CD14-positive monocyte (primary cell): ENCODE measurements around the gene CXorf58. TPM values are rescaled to one million over a fixed set of nuclear protein-coding genes. Genes with fewer than 3 reads are reported as not detected.

Experiments used
- DNase-seq, 3 donors: peaks; one replicate each; pipeline ENCODE4 v3.0.0-alpha.2; 2011 to 2022
- H2AFZ ChIP-seq: 2 replicates; pipeline ENCODE4 v1.6.0; 2012; ENCODE audit warnings: mild to moderate bottlenecking, low read depth, low read length, inconsistent platforms; ENCODE audit not compliant: insufficient read depth, poor library complexity, severe bottlenecking
- H3K27ac ChIP-seq, 2 donors: 1 replicate in 1 of 2; 2 replicates in 1 of 2; pipeline ENCODE4 v1.5.1; 2012 to 2013; ENCODE audit warnings: low read length in 2 of 2, control low read depth in 1 of 2, inconsistent platforms in 1 of 2, low read depth in 1 of 2, mild to moderate bottlenecking in 1 of 2
- H3K27me3 ChIP-seq, 2 donors: one replicate each; pipeline versions ENCODE4 v1.6.0 to v1.6.1; 2011 to 2013; ENCODE audit warnings: low read length in 2 of 2; ENCODE audit not compliant: control insufficient read depth in 2 of 2, insufficient read depth in 2 of 2
- H3K36me3 ChIP-seq, 2 donors: replicated peaks in 1 of 2; 1 replicate in 1 of 2; 2 replicates in 1 of 2; pipeline versions ENCODE4 v1.5.1 to v1.6.1; 2012 to 2013; ENCODE audit warnings: low read length in 2 of 2, control low read depth in 1 of 2, inconsistent platforms in 1 of 2, mild to moderate bottlenecking in 1 of 2; ENCODE audit not compliant: insufficient read depth in 2 of 2, control insufficient read depth in 1 of 2
- H3K4me1 ChIP-seq, 2 donors: 1 replicate in 1 of 2; 2 replicates in 1 of 2; pipeline versions ENCODE4 v1.5.1 to v1.6.1; 2012 to 2013; ENCODE audit warnings: low read length in 2 of 2, control low read depth in 1 of 2, inconsistent platforms in 1 of 2, mild to moderate bottlenecking in 1 of 2, moderate library complexity in 1 of 2; ENCODE audit not compliant: insufficient read depth in 2 of 2, control insufficient read depth in 1 of 2
- H3K4me2 ChIP-seq: replicated peaks from 2 replicates; pipeline ENCODE3; 2012; ENCODE audit warnings: low read length, moderate library complexity, mild to moderate bottlenecking; ENCODE audit not compliant: poor library complexity, severe bottlenecking; ENCODE audit errors: extremely low read depth
- H3K4me3 ChIP-seq, 3 experiments: fragments of 200-600 bp in 1 of 3; sonication (generic) in 1 of 3; replicated peaks in 1 of 3; 1 replicate in 2 of 3; 2 replicates in 1 of 3; pipeline ENCODE4 v1.5.1; 2011 to 2013; ENCODE audit warnings: low read length in 3 of 3, mild to moderate bottlenecking in 3 of 3, control low read depth in 2 of 3, low read depth in 2 of 3, inconsistent platforms in 1 of 3, moderate library complexity in 1 of 3
- H3K79me2 ChIP-seq: 2 replicates; pipeline ENCODE4 v1.6.0; 2012; ENCODE audit warnings: mild to moderate bottlenecking, control low read depth, inconsistent platforms, low read length, moderate library complexity; ENCODE audit not compliant: insufficient read depth
- H3K9ac ChIP-seq: 2 replicates; pipeline ENCODE4 v1.6.0; 2017; ENCODE audit warnings: low read length, mild to moderate bottlenecking; ENCODE audit not compliant: insufficient read depth, poor library complexity, severe bottlenecking
- H3K9me3 ChIP-seq, 2 donors: replicated peaks in 1 of 2; 1 replicate in 1 of 2; 2 replicates in 1 of 2; pipeline versions ENCODE4 v1.5.1 to v1.6.1; 2012 to 2013; ENCODE audit warnings: low read length in 2 of 2, control low read depth in 1 of 2; ENCODE audit not compliant: control insufficient read depth in 1 of 2, insufficient read depth in 1 of 2
- H4K20me1 ChIP-seq: 2 replicates; pipeline ENCODE4 v1.6.0; 2012; ENCODE audit warnings: mild to moderate bottlenecking, low read length, control low read depth, moderate library complexity; ENCODE audit not compliant: insufficient read depth
- H3K27ac Mint-ChIP-seq, 7 donors: one replicate each; pipeline ENCODE4 v1.8.0; 2020; ENCODE audit warnings: mild to moderate bottlenecking in 7 of 7, mixed read lengths in 7 of 7, moderate library complexity in 6 of 7, inconsistent platforms in 2 of 7
- H3K27me3 Mint-ChIP-seq, 3 donors: one replicate each; pipeline ENCODE4 v1.8.0; 2021 to 2022; ENCODE audit warnings: low read depth in 3 of 3, mild to moderate bottlenecking in 3 of 3, mixed read lengths in 3 of 3, moderate library complexity in 3 of 3, inconsistent platforms in 1 of 3
- H3K36me3 Mint-ChIP-seq, 2 donors: one replicate each; pipeline ENCODE4 v1.8.0; 2020; ENCODE audit warnings: mixed read lengths in 2 of 2, inconsistent platforms in 1 of 2, mild to moderate bottlenecking in 1 of 2
- H3K4me1 Mint-ChIP-seq: one replicate; pipeline ENCODE4 v1.8.0; 2020; ENCODE audit warnings: mild to moderate bottlenecking, mixed read lengths
- H3K4me3 Mint-ChIP-seq, 2 donors: one replicate each; pipeline ENCODE4 v1.8.0; 2020; ENCODE audit warnings: mild to moderate bottlenecking in 2 of 2, mixed read lengths in 2 of 2, moderate library complexity in 1 of 2
- H3K9me3 Mint-ChIP-seq, 7 donors: one replicate each; pipeline ENCODE4 v1.8.0; 2020 to 2022; ENCODE audit warnings: mixed read lengths in 7 of 7, mild to moderate bottlenecking in 6 of 7, moderate library complexity in 6 of 7, inconsistent platforms in 2 of 7
- CTCF ChIP-seq: fragments of 200-600 bp; IDR thresholded peaks from one replicate; pipeline ENCODE4 v1.8.0; 2022; ENCODE audit warnings: antibody characterized with exemption, mild to moderate bottlenecking
- WGBS: methylation state at CpG from one replicate; pipeline ENCODE4 v1.1.5; 2013; ENCODE audit warnings: missing lambda C conversion rate; ENCODE audit not compliant: insufficient coverage; 5-methylcytosine and 5-hydroxymethylcytosine counted together
- intact Hi-C, 2 donors: fragments of 100-400 bp; cut with micrococcal nuclease; formaldehyde crosslinking; loops; one replicate each; pipeline versions ENCODE4 v1.15.0 to v1.15.1; 2023
- polyA plus RNA-seq, 3 donors: library from polyadenylated mRNA; depleted of rRNA in 1 of 3; unstranded in 2 of 3; stranded (reverse) in 1 of 3; fragments of 300-500 nt in 2 of 3; fragments of >200 nt in 1 of 3; fragmentation: Illumina TruSeq in 2 of 3; gene quantifications; 1 replicate in 2 of 3; 2 replicates in 1 of 3; pipeline ENCODE4 v1.2.3, GENCODE V29; 2012 to 2021

Gene CXorf58
- polyA plus RNA-seq, 3 donors, result not detected

GRCh38 chrX:23871905-23872546, 35.8 kb upstream of the CXorf58 start:
- Histone ChIP-seq H3K4me3 (peak overlapping the region in 1 of 3 experiments; percentile 39), H3K4me1 (peaks cover 11 to 13% of the 10 kb centered on the region in 2 donors), H4K20me1 (no peaks in the 10 kb centered on the region), H3K36me3 (no peaks in the 10 kb centered on the region), H3K9me3 (no peaks in the 10 kb centered on the region), H3K27ac (peak overlapping the region; percentile 71 to 76), H3K4me2 (peak overlapping the region; percentile 46), H3K27me3 (no peaks in the 10 kb centered on the region), H2AFZ (peak overlapping the region; percentile 56), H3K9ac (no peak overlapping the region), H3K79me2 (no peaks in the 10 kb centered on the region)
- no peak for TF ChIP-seq CTCF
- peak overlapping the region; percentile 92 to 96 (median 95) for H3K27ac Mint-ChIP-seq
- DNase-seq, result peak; percentile 68 to 78 (median 78)
- H3K4me3 Mint-ChIP-seq, result peak overlapping the region; percentile 56 to 83
- peaks cover 0 to 8% (median 0%) of the 10 kb centered on the region in 3 donors for H3K27me3 Mint-ChIP-seq
- intact Hi-C loops, result no loop called here
- H3K9me3 Mint-ChIP-seq, result peaks cover 0 to 2% (median 0%) of the 10 kb centered on the region in 7 donors
- WGBS, result no CpG with 5 or more reads among the region's 4 CpGs
- peaks cover 11% of the 10 kb centered on the region for H3K4me1 Mint-ChIP-seq
- H3K36me3 Mint-ChIP-seq, result peaks cover 0 to 1% of the 10 kb centered on the region in 2 donors

DNA sequence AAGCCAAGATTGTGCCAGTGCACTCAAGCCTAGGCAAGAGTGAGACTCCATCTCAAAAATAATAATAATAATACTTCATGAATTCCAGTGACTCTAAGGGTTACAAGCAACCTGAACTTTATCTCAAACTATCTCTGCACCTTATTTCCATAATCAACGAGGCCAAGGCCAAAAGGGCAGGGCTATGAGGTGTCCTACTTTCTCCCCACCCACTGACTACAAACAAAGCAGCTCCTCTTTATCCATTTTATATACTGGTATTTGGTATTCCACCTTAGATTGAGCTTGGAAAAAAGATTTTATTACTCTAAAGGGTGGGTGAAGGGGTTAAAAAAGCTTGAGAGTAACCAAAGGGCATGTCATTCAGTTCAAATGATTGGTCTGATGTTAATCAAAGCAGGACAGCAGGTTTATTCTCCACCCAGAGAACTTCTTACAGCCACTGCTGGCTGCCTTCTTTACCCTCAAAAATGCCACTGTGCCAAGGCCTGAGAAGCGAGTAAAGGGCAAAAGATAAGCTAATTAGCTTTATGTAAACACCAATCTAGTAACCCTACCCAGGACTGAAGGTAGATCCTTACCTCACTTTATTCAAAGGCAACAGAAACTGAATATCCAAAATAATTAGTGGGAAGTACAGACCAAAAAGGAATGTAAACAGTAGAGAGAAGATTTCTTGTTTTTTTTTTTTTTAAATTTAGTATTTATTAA, 28.3 kb upstream of the CXorf58 start:
- TF ChIP-seq CTCF, result no peak
- Histone ChIP-seq H3K4me3 (no peak overlapping the region), H3K27me3 (no peaks in the 10 kb centered on the region), H3K79me2 (no peaks in the 10 kb centered on the region), H3K4me1 (peaks cover 15 to 20% of the 10 kb centered on the region in 2 donors), H3K9ac (no peak overlapping the region), H3K27ac (no peak overlapping the region), H2AFZ (no peak overlapping the region), H4K20me1 (no peaks in the 10 kb centered on the region), H3K4me2 (no peak overlapping the region), H3K36me3 (no peaks in the 10 kb centered on the region), H3K9me3 (no peaks in the 10 kb centered on the region)
- no peak overlapping the region for H3K4me3 Mint-ChIP-seq
- H3K36me3 Mint-ChIP-seq, result no peaks in the 10 kb centered on the region
- H3K4me1 Mint-ChIP-seq, result peaks cover 14% of the 10 kb centered on the region
- DNase-seq, result no peak
- WGBS, result no CpG with 5 or more reads among the region's 2 CpGs
- intact Hi-C loops, result no loop called here
- H3K27ac Mint-ChIP-seq, result no peak overlapping the region
- peaks cover 0 to 2% (median 0%) of the 10 kb centered on the region in 7 donors for H3K9me3 Mint-ChIP-seq
- peaks cover 0 to 17% (median 0%) of the 10 kb centered on the region in 3 donors for H3K27me3 Mint-ChIP-seq
